Measurements from ENCODE around the gene SLC26A4. TPM values are rescaled to one million over a fixed set of nuclear protein-coding genes. Genes with fewer than 3 reads are reported as not detected.
A peak's percentile ranks its signal among the peaks of the same experiment; 100 is the strongest.

The SLC26A4 gene
- total and polyA plus RNA-seq, 9 of the 15 experiments (the other 6 are each of a cell fraction or from before 2014, with no cell fraction given), result 0.09 to 1.2 (median 0.33) TPM

DNA sequence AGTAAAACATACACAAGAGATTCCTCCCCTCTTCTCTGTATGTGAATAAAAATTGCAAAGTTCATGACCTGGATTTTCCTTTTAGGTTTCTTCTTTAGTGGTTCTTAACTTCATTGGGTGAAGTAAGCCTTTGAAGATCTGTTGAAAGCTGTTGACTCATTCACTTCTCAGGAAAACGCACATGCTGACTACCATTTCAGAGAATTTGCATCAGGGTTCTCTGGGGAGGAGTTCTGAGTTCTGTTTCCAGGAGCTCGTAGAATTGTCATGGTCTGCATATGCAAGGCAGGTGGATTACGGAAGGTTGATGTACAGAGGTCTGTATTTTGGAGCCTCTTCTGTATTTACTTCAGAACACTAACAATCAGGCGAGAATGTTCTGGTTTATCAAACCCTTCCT, 962 bp upstream of the SLC26A4 start (continued):
- TF ChIP-seq NFE2 (IDR thresholded peaks at IDR 0.05; ENCODE audit: low read depth) (peak; percentile 68; the same call in 1 of the 2 replicates), CBFA2T3 (IDR thresholded peaks at IDR 0.05) (no peak), ZNF217 (CRISPR knock-in tag; IDR thresholded peaks at IDR 0.05) (no peak), ETV5 (CRISPR knock-in tag; IDR thresholded peaks at IDR 0.05; ENCODE audit: low read depth) (no peak), PTRF (tag; IDR thresholded peaks at IDR 0.05) (no peak), SRSF7 (optimal IDR thresholded peaks at IDR 0.05; ENCODE audit: low read depth, low read length) (no peak), CAMTA2 (CRISPR knock-in tag; conservative IDR thresholded peaks at IDR 0.05) (no peak), CHD4 (IDR thresholded peaks at IDR 0.05; ENCODE audit: insufficient read depth, insufficient replicate concordance, low read depth, low read length, poor library complexity, severe bottlenecking) (no peak), SNRNP70 (optimal IDR thresholded peaks at IDR 0.05; ENCODE audit: low read depth, low read length) (no peak), SETDB1 (IDR thresholded peaks at IDR 0.05; ENCODE audit: low read length) (no peak), MTA2 (IDR thresholded peaks at IDR 0.05; ENCODE audit: low read depth) (no peak), ELF4 (CRISPR knock-in tag; IDR thresholded peaks at IDR 0.05) (no peak)
- TF ChIP-seq, protein P1, sequence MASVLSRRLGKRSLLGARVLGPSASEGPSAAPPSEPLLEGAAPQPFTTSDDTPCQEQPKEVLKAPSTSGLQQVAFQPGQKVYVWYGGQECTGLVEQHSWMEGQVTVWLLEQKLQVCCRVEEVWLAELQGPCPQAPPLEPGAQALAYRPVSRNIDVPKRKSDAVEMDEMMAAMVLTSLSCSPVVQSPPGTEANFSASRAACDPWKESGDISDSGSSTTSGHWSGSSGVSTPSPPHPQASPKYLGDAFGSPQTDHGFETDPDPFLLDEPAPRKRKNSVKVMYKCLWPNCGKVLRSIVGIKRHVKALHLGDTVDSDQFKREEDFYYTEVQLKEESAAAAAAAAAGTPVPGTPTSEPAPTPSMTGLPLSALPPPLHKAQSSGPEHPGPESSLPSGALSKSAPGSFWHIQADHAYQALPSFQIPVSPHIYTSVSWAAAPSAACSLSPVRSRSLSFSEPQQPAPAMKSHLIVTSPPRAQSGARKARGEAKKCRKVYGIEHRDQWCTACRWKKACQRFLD (CRISPR knock-in tag; IDR thresholded peaks at IDR 0.05), result no peak
- TF ChIP-seq, protein P2, sequence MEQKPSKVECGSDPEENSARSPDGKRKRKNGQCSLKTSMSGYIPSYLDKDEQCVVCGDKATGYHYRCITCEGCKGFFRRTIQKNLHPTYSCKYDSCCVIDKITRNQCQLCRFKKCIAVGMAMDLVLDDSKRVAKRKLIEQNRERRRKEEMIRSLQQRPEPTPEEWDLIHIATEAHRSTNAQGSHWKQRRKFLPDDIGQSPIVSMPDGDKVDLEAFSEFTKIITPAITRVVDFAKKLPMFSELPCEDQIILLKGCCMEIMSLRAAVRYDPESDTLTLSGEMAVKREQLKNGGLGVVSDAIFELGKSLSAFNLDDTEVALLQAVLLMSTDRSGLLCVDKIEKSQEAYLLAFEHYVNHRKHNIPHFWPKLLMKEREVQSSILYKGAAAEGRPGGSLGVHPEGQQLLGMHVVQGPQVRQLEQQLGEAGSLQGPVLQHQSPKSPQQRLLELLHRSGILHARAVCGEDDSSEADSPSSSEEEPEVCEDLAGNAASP (IDR thresholded peaks at IDR 0.05), result no peak
- TF ChIP-seq, protein P3, sequence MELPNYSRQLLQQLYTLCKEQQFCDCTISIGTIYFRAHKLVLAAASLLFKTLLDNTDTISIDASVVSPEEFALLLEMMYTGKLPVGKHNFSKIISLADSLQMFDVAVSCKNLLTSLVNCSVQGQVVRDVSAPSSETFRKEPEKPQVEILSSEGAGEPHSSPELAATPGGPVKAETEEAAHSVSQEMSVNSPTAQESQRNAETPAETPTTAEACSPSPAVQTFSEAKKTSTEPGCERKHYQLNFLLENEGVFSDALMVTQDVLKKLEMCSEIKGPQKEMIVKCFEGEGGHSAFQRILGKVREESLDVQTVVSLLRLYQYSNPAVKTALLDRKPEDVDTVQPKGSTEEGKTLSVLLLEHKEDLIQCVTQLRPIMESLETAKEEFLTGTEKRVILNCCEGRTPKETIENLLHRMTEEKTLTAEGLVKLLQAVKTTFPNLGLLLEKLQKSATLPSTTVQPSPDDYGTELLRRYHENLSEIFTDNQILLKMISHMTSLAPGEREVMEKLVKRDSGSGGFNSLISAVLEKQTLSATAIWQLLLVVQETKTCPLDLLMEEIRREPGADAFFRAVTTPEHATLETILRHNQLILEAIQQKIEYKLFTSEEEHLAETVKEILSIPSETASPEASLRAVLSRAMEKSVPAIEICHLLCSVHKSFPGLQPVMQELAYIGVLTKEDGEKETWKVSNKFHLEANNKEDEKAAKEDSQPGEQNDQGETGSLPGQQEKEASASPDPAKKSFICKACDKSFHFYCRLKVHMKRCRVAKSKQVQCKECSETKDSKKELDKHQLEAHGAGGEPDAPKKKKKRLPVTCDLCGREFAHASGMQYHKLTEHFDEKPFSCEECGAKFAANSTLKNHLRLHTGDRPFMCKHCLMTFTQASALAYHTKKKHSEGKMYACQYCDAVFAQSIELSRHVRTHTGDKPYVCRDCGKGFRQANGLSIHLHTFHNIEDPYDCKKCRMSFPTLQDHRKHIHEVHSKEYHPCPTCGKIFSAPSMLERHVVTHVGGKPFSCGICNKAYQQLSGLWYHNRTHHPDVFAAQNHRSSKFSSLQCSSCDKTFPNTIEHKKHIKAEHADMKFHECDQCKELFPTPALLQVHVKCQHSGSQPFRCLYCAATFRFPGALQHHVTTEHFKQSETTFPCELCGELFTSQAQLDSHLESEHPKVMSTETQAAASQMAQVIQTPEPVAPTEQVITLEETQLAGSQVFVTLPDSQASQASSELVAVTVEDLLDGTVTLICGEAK (IDR thresholded peaks at IDR 0.05), result no peak
- TF ChIP-seq, protein P3 (CRISPR knock-in tag; IDR thresholded peaks at IDR 0.05), result no peak
